ENCODE results near the gene PTPN11.

PTPN11 gene

DNA sequence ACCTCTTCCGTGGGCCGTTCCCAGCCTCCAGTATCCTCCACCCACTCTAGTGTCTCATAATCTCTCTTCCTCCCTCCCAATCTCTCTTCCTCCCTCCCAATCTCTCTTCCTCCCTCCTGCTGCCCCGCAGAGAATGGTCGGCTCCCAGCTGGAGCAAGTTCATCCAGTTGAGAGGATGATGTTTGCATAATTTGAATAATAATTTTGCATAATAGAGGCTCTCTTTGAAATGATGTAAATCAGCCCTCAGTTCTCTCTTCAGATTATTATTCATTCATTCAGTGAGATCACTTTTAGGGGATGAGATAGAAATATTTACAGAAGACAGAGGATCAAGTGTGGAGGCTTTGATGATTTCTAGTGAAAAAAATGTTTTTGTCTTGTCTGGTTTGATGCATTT is 125.0 kb downstream of the PTPN11 start:
- no peak for DNase-seq (ENCODE audit: low spot score)

DNA sequence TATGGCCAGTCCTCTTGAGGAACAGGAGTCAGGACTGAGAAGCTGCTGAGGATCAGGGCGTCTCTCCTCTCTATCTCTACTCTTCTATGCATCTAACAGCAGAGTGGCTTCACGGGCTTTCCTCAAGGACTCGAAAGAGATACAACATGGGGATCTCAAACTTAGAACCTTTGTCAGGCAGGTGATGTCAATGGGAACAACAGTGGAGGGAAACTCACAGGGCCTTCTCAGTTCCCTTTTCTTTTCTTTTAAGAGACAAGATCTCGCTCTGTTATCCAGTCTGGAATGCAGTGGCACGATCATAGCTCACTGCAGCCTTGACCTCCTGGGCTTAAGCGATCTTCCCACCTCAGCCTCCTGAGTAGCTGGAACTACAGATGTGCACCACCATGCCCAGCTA is 127.6 kb downstream of the PTPN11 start:
- DNase-seq (ENCODE audit: low spot score) = no peak

DNA sequence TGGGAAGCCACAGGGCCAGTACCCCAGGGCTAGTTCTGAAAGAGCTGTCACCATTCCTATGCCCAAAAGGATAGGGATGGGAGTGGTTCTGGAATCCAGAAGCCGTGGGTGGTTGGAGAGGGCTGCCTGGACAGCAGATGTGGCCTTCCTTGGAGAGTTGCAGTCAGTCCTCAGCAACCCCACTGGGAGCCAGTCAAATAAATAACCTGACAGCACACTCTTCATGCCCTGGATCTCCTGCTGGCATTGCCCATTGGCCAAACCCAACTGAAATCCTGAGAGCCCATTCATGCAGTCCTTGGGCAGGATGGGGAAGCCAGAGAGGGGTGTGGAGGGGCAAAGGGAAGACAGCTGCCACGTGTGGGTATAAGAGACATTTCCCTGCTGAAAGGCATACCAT is 128.2 kb downstream of the PTPN11 start:
- DNase-seq (ENCODE audit: low spot score) = no peak

DNA sequence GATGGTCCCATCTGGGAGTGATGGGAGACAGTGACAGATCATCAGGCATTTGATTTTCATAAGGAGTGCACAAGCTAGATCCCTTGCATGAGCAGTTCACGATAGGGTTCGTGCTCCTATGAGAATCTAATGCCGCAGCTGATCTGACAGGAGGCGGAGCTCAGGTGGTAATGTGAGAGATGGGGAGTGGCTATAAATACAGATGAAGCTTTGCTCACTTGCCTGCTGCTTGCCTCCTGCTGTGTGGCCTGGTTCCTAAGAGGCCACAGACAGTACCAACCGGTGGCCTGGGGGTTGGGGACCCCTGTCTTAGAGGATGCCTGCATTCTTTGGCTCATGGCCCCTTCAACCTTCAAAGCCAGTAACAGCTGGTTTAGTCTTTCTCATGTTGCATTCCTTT is 130.3 kb downstream of the PTPN11 start:
- DNase-seq (ENCODE audit: low spot score) = no peak

DNA sequence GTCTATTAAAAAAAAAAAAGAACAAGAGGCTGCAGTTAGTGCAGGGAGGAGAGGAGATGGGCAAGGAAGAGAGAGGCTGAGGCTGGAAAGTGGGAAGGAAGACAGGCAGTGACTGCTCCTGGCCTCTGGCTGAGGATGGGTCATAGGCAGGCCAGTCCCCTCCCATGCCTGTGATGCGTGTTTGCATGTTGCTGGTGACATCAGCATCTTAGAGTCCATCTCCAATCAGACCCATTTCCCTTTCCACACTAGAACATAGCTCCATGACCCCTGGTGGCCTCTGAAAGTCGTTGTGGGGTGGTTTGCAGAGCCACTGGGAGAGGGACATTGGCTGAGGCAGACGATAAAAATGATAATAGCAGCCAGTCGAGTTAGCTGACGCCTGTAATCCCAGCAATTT is 132.9 kb downstream of the PTPN11 start:
- no peak for DNase-seq (ENCODE audit: low spot score)

DNA sequence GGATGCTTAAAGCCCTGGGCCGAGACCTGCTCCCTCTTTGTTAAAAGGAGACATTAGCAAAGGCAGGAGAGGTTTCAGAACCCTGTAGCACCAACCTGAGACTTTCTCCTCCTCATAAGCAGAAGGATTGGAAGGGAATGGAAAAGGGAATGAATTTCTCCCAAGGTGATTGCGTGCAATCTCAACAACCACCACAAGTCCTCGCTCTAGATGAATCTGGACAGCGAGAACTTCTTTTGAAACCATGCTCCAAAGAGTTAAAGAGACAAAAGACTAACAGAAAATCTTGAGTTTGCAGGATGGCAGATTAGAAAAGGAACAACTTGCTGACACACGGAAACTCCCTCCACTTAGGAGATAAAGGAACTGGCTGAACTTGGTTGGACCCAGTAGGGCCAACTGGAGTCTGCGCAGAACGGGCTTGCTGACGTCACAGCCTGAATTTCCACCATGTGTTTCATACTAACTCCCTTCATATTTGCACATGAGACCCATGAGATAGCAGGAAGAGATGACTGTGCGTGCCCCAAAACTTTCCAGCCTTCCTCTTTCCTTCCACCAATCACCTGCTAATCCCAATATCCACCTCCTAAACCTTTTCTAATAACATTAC is 137.0 kb downstream of the PTPN11 start:
- no peak for DNase-seq (ENCODE audit: low spot score)

DNA sequence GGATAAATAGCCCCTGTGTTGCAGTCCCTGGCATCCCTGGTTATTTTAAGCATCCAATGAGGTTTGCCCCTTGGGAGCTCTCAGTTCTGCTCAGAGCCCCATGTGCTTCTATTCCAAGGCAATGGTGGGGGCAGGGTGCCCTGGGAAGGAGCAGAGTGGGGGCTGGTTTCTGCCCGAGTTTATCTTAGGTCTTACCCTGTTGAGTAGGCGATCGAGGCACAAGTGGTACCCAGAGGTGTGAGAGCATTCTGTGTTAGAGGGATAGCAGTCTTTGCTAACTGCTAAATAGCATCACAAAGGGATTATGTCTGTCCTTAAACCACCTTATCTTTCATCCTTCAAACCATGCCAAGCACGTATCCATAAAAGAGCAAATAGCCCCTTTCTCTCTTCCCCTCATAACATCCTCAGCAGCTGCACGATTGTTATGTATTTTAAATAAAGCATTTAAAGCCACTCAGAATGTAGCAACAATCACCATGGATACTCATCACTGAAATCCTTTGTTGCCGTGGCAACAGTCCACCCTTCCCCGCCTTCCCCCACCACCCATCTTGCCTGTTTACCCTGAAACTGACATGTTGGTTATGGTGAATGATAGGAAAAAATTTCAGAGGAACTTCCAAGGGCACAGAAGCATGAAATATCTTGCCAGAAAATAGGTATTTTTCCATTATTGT is 139.3 kb downstream of the PTPN11 start:
- no peak for DNase-seq (ENCODE audit: low spot score)

Data from CD4-positive, alpha-beta T cell treated with Interleukin-15 for 4 hours (primary cell).